Adrenal gland (tissue), 12 donors: ENCODE measurements around the gene PKNOX2. TPM values are rescaled to one million over a fixed set of nuclear protein-coding genes. Genes with fewer than 3 reads are reported as not detected.

Experiments
- DNase-seq, 7 donors: peaks; one replicate each; pipeline ENCODE4 v3.0.0-alpha.2; 2019 to 2020
- H3K27ac ChIP-seq, 5 donors: fragments of 200-600 bp; sonication (generic) in 4 of 5; 1 replicate in 3 of 5; 2 replicates in 2 of 5; pipeline versions ENCODE4 v1.5.1 to v1.8.0; 2016 to 2020; ENCODE audit warnings: mild to moderate bottlenecking in 1 of 5
- H3K27me3 ChIP-seq: fragments of 200-600 bp; 2 replicates; pipeline ENCODE4 v1.8.0; 2021
- H3K36me3 ChIP-seq, 2 donors: fragments of 200-600 bp; replicated peaks in 1 of 2; 1 replicate in 1 of 2; 2 replicates in 1 of 2; pipeline versions ENCODE4 v1.5.1 to v1.8.0; 2018 to 2022
- H3K4me1 ChIP-seq, 2 donors: fragments of 200-600 bp; replicated peaks in 1 of 2; 1 replicate in 1 of 2; 2 replicates in 1 of 2; pipeline versions ENCODE4 v1.5.1 to v1.8.0; 2018 to 2021
- H3K4me3 ChIP-seq, 4 donors: fragments of 200-600 bp; sonication (generic) in 3 of 4; one replicate each; pipeline ENCODE4 v1.5.1; 2016 to 2018
- H3K9me3 ChIP-seq, 3 donors: fragments of 200-600 bp; sonication (generic) in 1 of 3; replicated peaks in 1 of 3; 1 replicate in 2 of 3; 2 replicates in 1 of 3; pipeline versions ENCODE4 v1.5.1 to v1.8.0; 2016 to 2021
- CTCF ChIP-seq, 6 experiments: fragments of 450-650 bp in 4 of 6; fragments of 200-600 bp in 2 of 6; sonication (generic) in 1 of 6; IDR thresholded peaks; 1 replicate in 5 of 6; 2 replicates in 1 of 6; pipeline versions ENCODE4 v1.5.1 to v1.8.0; 2016 to 2021; ENCODE audit warnings: antibody characterized with exemption in 6 of 6, mild to moderate bottlenecking in 2 of 6, moderate library complexity in 1 of 6
- POLR2A ChIP-seq, 2 donors: fragments of 450-650 bp; IDR thresholded peaks; one replicate each; pipeline ENCODE4 v1.6.1; 2017; ENCODE audit warnings: antibody characterized with exemption in 2 of 2, mild to moderate bottlenecking in 2 of 2, moderate library complexity in 1 of 2
- WGBS, 4 donors: extraction: QIAGEN DNeasy Blood & Tissue Kit in 2 of 4; methylation state at CpG; one replicate each; pipeline versions ENCODE4 v1.1.5 to v1.1.7; 2013 to 2017; 5-methylcytosine and 5-hydroxymethylcytosine counted together
- intact Hi-C, 2 donors: fragments of 100-400 bp; cut with DNase I; formaldehyde crosslinking; loops; one replicate each; pipeline versions ENCODE4 v1.14.1 to v1.15.0; 2022 to 2023
- polyA plus RNA-seq, 3 donors: library from polyadenylated mRNA; stranded (reverse); fragments of 200-250 nt in 2 of 3; fragments of 350-450 nt in 1 of 3; fragmentation: Illumina TruSeq in 1 of 3; extraction: RNeasy Lipid Tissue Mini Kit (QIAGEN cat#74804) in 1 of 3; gene quantifications; one replicate each; pipeline ENCODE4 v1.2.3, GENCODE V29; 2013 to 2014
- total RNA-seq, 9 donors: library from RNA; depleted of rRNA in 4 of 9; stranded (reverse); fragments of >200 nt in 4 of 9; fragments of 120-200 nt in 1 of 9; fragmentation: NEBNext Ultra II Directional in 1 of 9; extraction: Animal tissue kit (Norgen Biotek cat#: 25700) in 1 of 9; gene quantifications; one replicate each; pipeline versions ENCODE4 v1.1.0 to v1.2.4, GENCODE V29; 2013 to 2023
- donor health status: healthy with polysubstance abuse.
- donor health status: Bipolar disorder and iron deficiency.
- donor health status: DM: yes; HTN: yes; CAD: no.
- donor health status: DM: no; HTN: no; CAD: no.
- donor health status: DM: no; HTN: no; CAD: no.
- donor health status: DM: yes; HTN: yes; CAD: no.

Gene PKNOX2
- total and polyA plus RNA-seq, 12 donors = 1.2 to 34.7 (median 3.1) TPM

- TF ChIP-seq POLR2A (IDR thresholded peaks at IDR 0.05) (no peak), CTCF (IDR thresholded peaks at IDR 0.05) (no peak)
- 80 to 94% (median 86%) methylated on average over 5 of the region's 5 CpGs for WGBS, 4 donors
Measured at GRCh38 chr11:125241104-125241503, 76.6 kb downstream of the PKNOX2 start.

GRCh38 chr11:125242141-125242775 lies 77.7 kb downstream of the PKNOX2 start:
- no peak overlapping the region for H3K27ac ChIP-seq
- no peaks in the 10 kb centered on the region for H3K27me3 ChIP-seq
- H3K4me3 ChIP-seq = no peak overlapping the region
- DNase-seq = no peak
- 86 to 96% (median 91%) methylated on average over 10 to 11 of the region's 11 CpGs for WGBS, 4 donors
- no peaks in the 10 kb centered on the region for H3K36me3 ChIP-seq
- no peaks in the 10 kb centered on the region for H3K4me1 ChIP-seq
- no peaks in the 10 kb centered on the region for H3K9me3 ChIP-seq
- intact Hi-C loops = no loop called here
- TF ChIP-seq POLR2A (IDR thresholded peaks at IDR 0.05) (no peak), CTCF (IDR thresholded peaks at IDR 0.05) (no peak)

More at GRCh38 chr11:125241104-125241503, 76.6 kb downstream of the PKNOX2 start:
- H3K9me3 ChIP-seq = no peaks in the 10 kb centered on the region
- no peaks in the 10 kb centered on the region for H3K36me3 ChIP-seq
- no peaks in the 10 kb centered on the region for H3K27me3 ChIP-seq
- H3K4me1 ChIP-seq = no peaks in the 10 kb centered on the region
- H3K27ac ChIP-seq = no peak overlapping the region
- no peak overlapping the region for H3K4me3 ChIP-seq
- no peak for DNase-seq
- intact Hi-C loops = no loop called here

- H3K4me1 ChIP-seq = no peaks in the 10 kb centered on the region
- no peak for DNase-seq
Measured at GRCh38 chr11:125244166-125244565, 79.6 kb downstream of the PKNOX2 start.

GRCh38 chr11:125245299-125245698 lies 80.7 kb downstream of the PKNOX2 start:
- peak in 1 of 7 donors; percentile 12 for DNase-seq
- peak overlapping the region in 2 of 5 donors; percentile 24 to 46 for H3K27ac ChIP-seq

More at GRCh38 chr11:125244166-125244565, 79.6 kb downstream of the PKNOX2 start:
- 74 to 82% (median 79%) methylated on average over 4 of the region's 4 CpGs for WGBS, 4 donors
- no peak overlapping the region for H3K27ac ChIP-seq
- intact Hi-C loops = no loop called here
- TF ChIP-seq CTCF (IDR thresholded peaks at IDR 0.05) (no peak), POLR2A (IDR thresholded peaks at IDR 0.05) (no peak)
- H3K4me3 ChIP-seq = no peak overlapping the region
- no peaks in the 10 kb centered on the region for H3K36me3 ChIP-seq
- no peaks in the 10 kb centered on the region for H3K9me3 ChIP-seq
- no peaks in the 10 kb centered on the region for H3K27me3 ChIP-seq

More at GRCh38 chr11:125245299-125245698, 80.7 kb downstream of the PKNOX2 start:
- 69 to 74% (median 70%) methylated on average over 2 to 4 of the region's 4 CpGs for WGBS, 4 donors
- intact Hi-C loops = no loop called here
- Histone ChIP-seq H3K4me3 (no peak overlapping the region), H3K36me3 (no peaks in the 10 kb centered on the region), H3K9me3 (no peaks in the 10 kb centered on the region), H3K27me3 (no peaks in the 10 kb centered on the region), H3K4me1 (no peaks in the 10 kb centered on the region)
- TF ChIP-seq POLR2A (IDR thresholded peaks at IDR 0.05) (no peak), CTCF (IDR thresholded peaks at IDR 0.05) (no peak)
